ENCODE measurements around the gene UBC.
A peak's percentile ranks its signal among the peaks of the same experiment; 100 is the strongest.
"Not testable (repeated sequence)": the region's sequence is repeated elsewhere in the genome, so short reads cannot be mapped to it uniquely, and the experiment has no call there.

GRCh38 chr12:124912529-124913287 lies 1.7 kb downstream of the UBC start:
- TF ChIP-seq CTCF (IDR thresholded peaks at IDR 0.05) = not testable (repeated sequence)
- TF ChIP-seq EP300 (IDR thresholded peaks at IDR 0.05) = peak in 1 of 2 donors; percentile 73

Data from tibial nerve (tissue), 4 donors.